Psoas muscle (tissue), 8 donors: ENCODE results near the gene LMLN. TPM values are rescaled to one million over a fixed set of nuclear protein-coding genes. Genes with fewer than 3 reads are reported as not detected.

Experiments used
- ATAC-seq, 4 donors: fragments of 200-7000 bp; cut with Tn5 transposase; one replicate each; pipeline ENCODE4 v1.9.1; 2020; ENCODE audit warnings: moderate library complexity in 3 of 4, mild to moderate bottlenecking in 2 of 4
- DNase-seq, 2 donors: peaks; one replicate each; pipeline ENCODE4 v3.0.0-alpha.2; 2020
- H3K27ac ChIP-seq: fragments of 200-600 bp; one replicate; pipeline ENCODE4 v1.8.0; 2022
- H3K27me3 ChIP-seq, 3 donors: fragments of 200-600 bp in 1 of 3; one replicate each; pipeline versions ENCODE4 v1.6.1 to v1.8.0; 2013 to 2022; ENCODE audit warnings: low read length in 2 of 3, mild to moderate bottlenecking in 2 of 3, moderate library complexity in 1 of 3; ENCODE audit not compliant: insufficient read depth in 3 of 3
- H3K36me3 ChIP-seq, 2 donors: fragments of 200-600 bp in 1 of 2; one replicate each; pipeline versions ENCODE4 v1.6.1 to v1.8.0; 2013 to 2022; ENCODE audit warnings: low read depth in 1 of 2, mild to moderate bottlenecking in 1 of 2, moderate library complexity in 1 of 2; ENCODE audit not compliant: insufficient read depth in 1 of 2
- H3K4me1 ChIP-seq: fragments of 200-600 bp; one replicate; pipeline ENCODE4 v1.8.0; 2022
- H3K4me3 ChIP-seq: fragments of 200-600 bp; one replicate; pipeline ENCODE4 v1.8.0; 2022; ENCODE audit warnings: mild to moderate bottlenecking
- H3K9me3 ChIP-seq: fragments of 200-600 bp; one replicate; pipeline ENCODE4 v1.8.0; 2022
- CTCF ChIP-seq: fragments of 200-600 bp; IDR thresholded peaks from one replicate; pipeline ENCODE4 v1.8.0; 2022; ENCODE audit warnings: antibody characterized with exemption
- WGBS, 3 donors: extraction: QIAGEN DNeasy Blood & Tissue Kit; methylation state at CpG; one replicate each; pipeline versions ENCODE4 v1.1.6 to v1.1.7; 2013; 5-methylcytosine and 5-hydroxymethylcytosine counted together
- intact Hi-C, 2 donors: fragments of 100-400 bp; cut with DNase I; formaldehyde crosslinking; loops; one replicate each; pipeline versions ENCODE4 v1.11.0 to v1.14.2; 2022
- polyA plus RNA-seq, 3 donors: library from polyadenylated mRNA; stranded (reverse); fragments of 200-250 nt; gene quantifications; one replicate each; pipeline ENCODE4 v1.2.3, GENCODE V29; 2013
- total RNA-seq, 4 donors: library from RNA; stranded (reverse); fragmentation: NEBNext Ultra II Directional in 2 of 4; extraction: Animal tissue kit (Norgen Biotek cat#: 25700) in 2 of 4; gene quantifications; one replicate each; pipeline versions ENCODE4 v1.2.1 to v1.2.4, GENCODE V29; 2021 to 2023
- donor health status: healthy with polysubstance abuse.
- donor health status: DM: no; HTN: no; CAD: no; lungs with moderate emphysema.
- donor health status: Bipolar disorder and iron deficiency.
- donor health status: healthy.
- donor health status: DM: yes; HTN: yes; CAD: no.
- donor health status: DM: no; HTN: no; CAD: no.
- donor health status: DM: no; HTN: no; CAD: no.
- donor health status: DM: yes; HTN: yes; CAD: no.

Gene LMLN
- total and polyA plus RNA-seq, 7 donors = 1.5 to 8.3 (median 5.0) TPM

- 93 to 95% (median 93%) methylated on average over 5 of the region's 5 CpGs for WGBS, 3 donors
- no peak overlapping the region for H3K27ac ChIP-seq
- DNase-seq (no peak), ATAC-seq (no peak)
- no peak overlapping the region for H3K4me3 ChIP-seq
- no peaks in the 10 kb centered on the region for H3K27me3 ChIP-seq
- no peak for TF ChIP-seq CTCF
- no peaks in the 10 kb centered on the region for H3K9me3 ChIP-seq
- intact Hi-C loops = no loop called here
- H3K4me1 ChIP-seq = no peaks in the 10 kb centered on the region
- H3K36me3 ChIP-seq = peaks cover 2 to 40% of the 10 kb centered on the region in 2 donors
These were observed 61.3 kb downstream of the LMLN start for GRCh38 chr3:198021320-198021719.

GRCh38 chr3:198022604-198023003, 62.6 kb downstream of the LMLN start:
- WGBS, 3 donors = 93 to 96% (median 95%) methylated on average over 3 of the region's 3 CpGs
- ATAC-seq (no peak), DNase-seq (no peak)
- Histone ChIP-seq H3K27ac (no peak overlapping the region), H3K4me1 (no peaks in the 10 kb centered on the region), H3K9me3 (no peaks in the 10 kb centered on the region), H3K4me3 (no peak overlapping the region), H3K36me3 (peaks cover 2 to 41% of the 10 kb centered on the region in 2 donors), H3K27me3 (no peaks in the 10 kb centered on the region)
- intact Hi-C loops = no loop called here
- TF ChIP-seq CTCF = no peak

GRCh38 chr3:198025644-198026043, 65.6 kb downstream of the LMLN start:
- ATAC-seq (no peak), DNase-seq (no peak)
- no peaks in the 10 kb centered on the region for H3K27me3 ChIP-seq
- no peak overlapping the region for H3K4me3 ChIP-seq
- H3K36me3 ChIP-seq = peaks cover 2 to 33% of the 10 kb centered on the region in 2 donors
- WGBS, 3 donors = 89 to 93% (median 93%) methylated on average over 8 of the region's 8 CpGs
- intact Hi-C loops = no loop called here
- no peaks in the 10 kb centered on the region for H3K4me1 ChIP-seq
- no peaks in the 10 kb centered on the region for H3K9me3 ChIP-seq
- TF ChIP-seq CTCF = no peak
- H3K27ac ChIP-seq = no peak overlapping the region

GRCh38 chr3:198026620-198027019, 66.6 kb downstream of the LMLN start:
- no peak overlapping the region for H3K27ac ChIP-seq
- 78 to 82% (median 82%) methylated on average over 5 of the region's 5 CpGs for WGBS, 3 donors
- intact Hi-C loops = no loop called here

More at GRCh38 chr3:198026620-198027019, 66.6 kb downstream of the LMLN start:
- ATAC-seq = no peak
- no peak for TF ChIP-seq CTCF
- no peak for DNase-seq
- Histone ChIP-seq H3K4me3 (no peak overlapping the region), H3K9me3 (no peaks in the 10 kb centered on the region), H3K4me1 (no peaks in the 10 kb centered on the region), H3K36me3 (peaks cover 2 to 32% of the 10 kb centered on the region in 2 donors), H3K27me3 (no peaks in the 10 kb centered on the region)
